A549 (cell line): ENCODE data around the gene GPR55. TPM values are rescaled to one million over a fixed set of nuclear protein-coding genes. Genes with fewer than 3 reads are reported as not detected.

ENCODE experiments used
- ATAC-seq, 2 experiments: fragments of 200-7000 bp in 1 of 2; fragments of >200 bp in 1 of 2; cut with Nextera tagmentation in 1 of 2; cut with Tn5 transposase in 1 of 2; 3 replicates each; pipeline versions ENCODE4 v1.8.0 to v1.9.1; 2018 to 2020; ENCODE audit warnings: mild to moderate bottlenecking in 1 of 2, moderate library complexity in 1 of 2
- CTCF ChIA-PET: fragments of 300-600 bp; sonication (Branson Sonifier 250); formaldehyde crosslinking; extraction: SDS; loops from one replicate; lab custom pipeline; 2021; ENCODE audit warnings: antibody characterized with exemption, inconsistent platforms; lab: Yijun Ruan, JAX
- POLR2A ChIA-PET: fragments of 350-600 bp; formaldehyde crosslinking; extraction: SDS; loops from one replicate; lab custom pipeline; 2021; ENCODE audit warnings: antibody characterized with exemption, inconsistent platforms; lab: Yijun Ruan, JAX
- DNase-seq, 2 experiments: peaks; one replicate each; pipeline versions ENCODE4 v3.0.0 to v3.0.0-alpha.2; 2011 to 2016; ENCODE audit warnings: low read depth in 1 of 2, low spot score in 1 of 2
- FAIRE-seq: peaks from 2 replicates; lab custom pipeline; 2011; peaks lifted over from hg19 to GRCh38; lab: Jason Lieb, UNC
- H3K27ac ChIP-seq, 2 experiments: fragments of >200 bp; sonication (Bioruptor Twin); formaldehyde crosslinking; 3 replicates each; pipeline ENCODE4 v1.5.1; 2016 to 2017
- H3K4me1 ChIP-seq: fragments of >200 bp; sonication (Bioruptor Twin); formaldehyde crosslinking; 3 replicates; pipeline ENCODE4 v1.6.1; 2016
- H3K4me2 ChIP-seq: fragments of >200 bp; sonication (Bioruptor Twin); formaldehyde crosslinking; 3 replicates; pipeline ENCODE4 v1.6.1; 2016
- H3K4me3 ChIP-seq: fragments of >200 bp; sonication (Bioruptor Twin); formaldehyde crosslinking; 3 replicates; pipeline ENCODE4 v1.5.1; 2016
- H3K9me3 ChIP-seq: fragments of >200 bp; sonication (Bioruptor Twin); formaldehyde crosslinking; 3 replicates; pipeline ENCODE4 v1.6.1; 2016
- BHLHE40 ChIP-seq: IDR thresholded peaks from 2 replicates; pipeline ENCODE4 v1.6.1; 2012; ENCODE audit warnings: low read depth, low read length, inconsistent platforms
- CBX2 ChIP-seq: fragments of 200-600 bp; sonication (generic); IDR thresholded peaks from 2 replicates; pipeline ENCODE4 v1.6.1; 2016; ENCODE audit warnings: low read depth, mild to moderate bottlenecking, borderline replicate concordance
- CEBPB ChIP-seq, 2 experiments: fragments of >200 bp in 1 of 2; sonication (Bioruptor Twin) in 1 of 2; formaldehyde crosslinking in 1 of 2; IDR thresholded peaks; 2 replicates each; pipeline ENCODE4 v1.6.1; 2012 to 2016
- E2F6 ChIP-seq: IDR thresholded peaks from 2 replicates; pipeline ENCODE4 v1.6.1; 2012; ENCODE audit warnings: low read depth, borderline replicate concordance
- EHMT2 ChIP-seq: fragments of 200-600 bp; sonication (generic); IDR thresholded peaks from 2 replicates; pipeline ENCODE4 v1.6.1; 2016; ENCODE audit warnings: antibody characterized with exemption, low read depth, mild to moderate bottlenecking, moderate library complexity
- EP300 ChIP-seq, 2 experiments: fragments of >200 bp; sonication (Bioruptor Twin); formaldehyde crosslinking; IDR thresholded peaks; 2 replicates in 1 of 2; 3 replicates in 1 of 2; pipeline ENCODE4 v1.6.1; 2016 to 2017
- FOSL2 ChIP-seq, 2 experiments: fragments of 450-650 bp in 1 of 2; fragments of >200 bp in 1 of 2; sonication (Bioruptor Twin) in 1 of 2; formaldehyde crosslinking; IDR thresholded peaks; 2 replicates each; pipeline versions ENCODE4 v1.5.0 to v1.6.1; 2016 to 2020; ENCODE audit warnings: mild to moderate bottlenecking in 1 of 2, moderate library complexity in 1 of 2
- GATA3 ChIP-seq: IDR thresholded peaks from 2 replicates; pipeline ENCODE4 v1.6.1; 2012; ENCODE audit warnings: borderline replicate concordance
- HEYL ChIP-seq: fragments of 250-450 bp; sonication (Bioruptor Pico); IDR thresholded peaks from 2 replicates; pipeline ENCODE4 v1.8.0; 2021; ENCODE audit warnings: mild to moderate bottlenecking, moderate library complexity
- HOXB13 ChIP-seq: fragments of 250-450 bp; sonication (Bioruptor Pico); IDR thresholded peaks from 2 replicates; pipeline ENCODE4 v1.5.0; 2020; ENCODE audit warnings: low read depth, mild to moderate bottlenecking, moderate library complexity
- KDM1A ChIP-seq: fragments of 200-600 bp; sonication (generic); IDR thresholded peaks from 2 replicates; pipeline ENCODE4 v1.6.1; 2016; ENCODE audit warnings: low read depth, mild to moderate bottlenecking
- MAFK ChIP-seq: fragments of 450-650 bp; IDR thresholded peaks from 2 replicates; pipeline ENCODE4 v1.6.1; 2014; ENCODE audit not compliant: partially characterized antibody
- MAX ChIP-seq: IDR thresholded peaks from 2 replicates; pipeline ENCODE4 v1.6.1; 2012
- NPAS2 ChIP-seq: fragments of 250-450 bp; sonication (Bioruptor Pico); IDR thresholded peaks from 2 replicates; pipeline ENCODE4 v1.8.0; 2022; ENCODE audit warnings: mild to moderate bottlenecking, moderate library complexity, borderline replicate concordance
- REST ChIP-seq: fragments of 200-600 bp; sonication (generic); IDR thresholded peaks from 2 replicates; pipeline ENCODE4 v1.6.1; 2016; ENCODE audit warnings: antibody characterized with exemption, mild to moderate bottlenecking, moderate library complexity
- RNF2 ChIP-seq: fragments of 200-600 bp; sonication (generic); IDR thresholded peaks from 2 replicates; pipeline ENCODE4 v1.6.1; 2016; ENCODE audit warnings: low read depth, mild to moderate bottlenecking, antibody characterized with exemption, moderate library complexity, borderline replicate concordance
- SMC3 ChIP-seq: fragments of >200 bp; sonication (Bioruptor Twin); formaldehyde crosslinking; IDR thresholded peaks from 3 replicates; pipeline ENCODE4 v1.6.1; 2018; ENCODE audit warnings: inconsistent platforms
- TFCP2L1 ChIP-seq: fragments of 250-450 bp; sonication (Bioruptor Pico); IDR thresholded peaks from 2 replicates; pipeline ENCODE4 v1.5.0; 2021; ENCODE audit warnings: mild to moderate bottlenecking
- TP53 ChIP-seq: fragments of 250-450 bp; sonication (Bioruptor Pico); IDR thresholded peaks from 2 replicates; pipeline ENCODE4 v1.5.0; 2021; ENCODE audit warnings: mild to moderate bottlenecking, moderate library complexity
- USF2 ChIP-seq: fragments of 450-650 bp; IDR thresholded peaks from 2 replicates; pipeline ENCODE4 v1.6.1; 2014; ENCODE audit warnings: antibody characterized with exemption
- ZC3H11A ChIP-seq: fragments of 450-650 bp; IDR thresholded peaks from 2 replicates; pipeline ENCODE4 v1.6.1; 2014; ENCODE audit warnings: antibody characterized with exemption, mild to moderate bottlenecking
- WGBS: methylation state at CpG from one replicate; pipeline ENCODE4 v1.1.6; 2017; ENCODE audit errors: missing lambda C conversion rate; 5-methylcytosine and 5-hydroxymethylcytosine counted together
- polyA plus RNA-seq, 4 experiments: library from polyadenylated mRNA; depleted of rRNA in 3 of 4; stranded (reverse); fragments of >200 nt; fragmentation: RNase III in 1 of 4; extraction: RNeasy Plus Mini Kit Qiagen cat#74134 plus additional on column Dnase treatment in 1 of 4; gene quantifications; 2 replicates in 3 of 4; 3 replicates in 1 of 4; pipeline ENCODE4 v1.2.3, GENCODE V29; 2011 to 2017
- TF ChIP-seq, protein P1 (sequence below): IDR thresholded peaks from 2 replicates; pipeline ENCODE4 v1.6.1; 2012

Gene GPR55
- polyA plus RNA-seq, 2 of the 4 experiments (the other 2 are of a cell fraction) = not detected

GRCh38 chr2:230932556-230933511 is 7.8 kb upstream of the GPR55 start:
- no peaks in the 10 kb centered on the region for H3K4me1 ChIP-seq
- no peak for FAIRE-seq
- ChIA-PET POLR2A (no interaction called here), CTCF (interaction anchor here (1.3 kb wide), 2 partner anchors 54 kb away, joined by 3 to 4 read pairs; no protein-coding TSS in a partner anchor)
- H3K4me2 ChIP-seq = no peak overlapping the region
- WGBS = 78% methylated on average over 20 of the region's 22 CpGs
- TF ChIP-seq E2F6 (no peak), TP53 (CRISPR knock-in tag) (no peak), FOSL2 (IDR thresholded peaks at IDR 0.05) (no peak), FOSL2 (CRISPR knock-in tag; IDR thresholded peaks at IDR 0.05) (no peak), GATA3 (no peak), SMC3 (no peak), CBX2 (no peak), ZC3H11A (no peak), MAX (no peak), TFCP2L1 (CRISPR knock-in tag) (no peak), CEBPB (IDR thresholded peaks at IDR 0.05) (no peak), REST (no peak), EHMT2 (no peak), RNF2 (no peak)
- no peak for DNase-seq
- H3K9me3 ChIP-seq = peaks cover 14% of the 10 kb centered on the region
- H3K4me3 ChIP-seq = no peak overlapping the region
- H3K27ac ChIP-seq = no peak overlapping the region
- ATAC-seq = peak in 1 of 2 experiments; percentile 27; a peak in 3 of 6 replicates

GRCh38 chr2:230931556-230932231 is 6.7 kb upstream of the GPR55 start:
- Histone ChIP-seq H3K4me3 (no peak overlapping the region), H3K27ac (no peak overlapping the region), H3K4me2 (no peak overlapping the region), H3K4me1 (no peaks in the 10 kb centered on the region), H3K9me3 (peaks cover 3% of the 10 kb centered on the region)
- DNase-seq (no peak), FAIRE-seq (no peak), ATAC-seq (no peak)
- WGBS = 77% methylated on average over 17 of the region's 22 CpGs
- ChIA-PET POLR2A (no interaction called here), CTCF (interaction anchor here (0.6 to 1.3 kb wide), 2 partner anchors 55 to 84 kb away, joined by 3 read pairs; no protein-coding TSS in a partner anchor)
- TF ChIP-seq MAFK (no peak), USF2 (no peak), EHMT2 (no peak), CEBPB (IDR thresholded peaks at IDR 0.05) (no peak), KDM1A (no peak), NPAS2 (CRISPR knock-in tag) (no peak), BHLHE40 (no peak), HEYL (CRISPR knock-in tag) (no peak), HOXB13 (CRISPR knock-in tag) (no peak), TP53 (CRISPR knock-in tag) (no peak), EP300 (IDR thresholded peaks at IDR 0.05) (no peak)
- TF ChIP-seq, protein P1, sequence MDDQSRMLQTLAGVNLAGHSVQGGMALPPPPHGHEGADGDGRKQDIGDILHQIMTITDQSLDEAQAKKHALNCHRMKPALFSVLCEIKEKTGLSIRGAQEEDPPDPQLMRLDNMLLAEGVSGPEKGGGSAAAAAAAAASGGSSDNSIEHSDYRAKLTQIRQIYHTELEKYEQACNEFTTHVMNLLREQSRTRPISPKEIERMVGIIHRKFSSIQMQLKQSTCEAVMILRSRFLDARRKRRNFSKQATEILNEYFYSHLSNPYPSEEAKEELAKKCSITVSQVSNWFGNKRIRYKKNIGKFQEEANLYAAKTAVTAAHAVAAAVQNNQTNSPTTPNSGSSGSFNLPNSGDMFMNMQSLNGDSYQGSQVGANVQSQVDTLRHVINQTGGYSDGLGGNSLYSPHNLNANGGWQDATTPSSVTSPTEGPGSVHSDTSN = no peak
